ENCODE measurements around the gene MAT1A. TPM values are rescaled to one million over a fixed set of nuclear protein-coding genes. Genes with fewer than 3 reads are reported as not detected.

MAT1A gene
- total and polyA plus RNA-seq, 2 of the 13 experiments (the other 11 are each of a cell fraction or from before 2014, with no cell fraction given): 57.1 to 76.9 TPM

GRCh38 chr10:80272793-80273522 lies 16.5 kb downstream of the MAT1A start (continued):
- TF ChIP-seq IKZF5 (CRISPR knock-in tag; IDR thresholded peaks at IDR 0.05) (peak; percentile 89), CEBPZ (IDR thresholded peaks at IDR 0.05; ENCODE audit: low read length) (no peak), ZNF512 (CRISPR knock-in tag; IDR thresholded peaks at IDR 0.05) (no peak), RERE (CRISPR knock-in tag; IDR thresholded peaks at IDR 0.05; ENCODE audit: low read depth) (no peak; the same call in 1 of the 2 replicates), LBX2 (CRISPR knock-in tag; IDR thresholded peaks at IDR 0.05; ENCODE audit: borderline replicate concordance) (no peak), REPIN1 (CRISPR knock-in tag; IDR thresholded peaks at IDR 0.05; ENCODE audit: borderline replicate concordance, low read depth) (peak; percentile 44; the same call in 1 of the 2 replicates), TCF7L2 (IDR thresholded peaks at IDR 0.05; ENCODE audit: low read depth, low read length) (no peak), ZNF646 (CRISPR knock-in tag; IDR thresholded peaks at IDR 0.05) (no peak)

Data from HepG2 (cell line).